KMS-11 (cell line): Measurements from ENCODE around the gene ANKRD36.
"Not testable (repeated sequence)": the region's sequence is repeated elsewhere in the genome, so short reads cannot be mapped to it uniquely, and the experiment has no call there.

Experiments used
- H2AFZ ChIP-seq: fragments of 200-600 bp; sonication (generic); 2 replicates; pipeline ENCODE4 v1.6.1; 2016; ENCODE audit warnings: antibody characterized with exemption, mixed run types, low read depth
- H3K27ac ChIP-seq: fragments of 200-600 bp; sonication (generic); 2 replicates; pipeline ENCODE4 v1.6.1; 2016; ENCODE audit warnings: mild to moderate bottlenecking, mixed run types
- H3K27me3 ChIP-seq: fragments of 200-600 bp; sonication (generic); 2 replicates; pipeline ENCODE4 v1.6.1; 2017; ENCODE audit warnings: mild to moderate bottlenecking, low read depth, mixed run types, moderate library complexity; ENCODE audit not compliant: insufficient read depth
- H3K36me3 ChIP-seq: fragments of 200-600 bp; sonication (generic); 2 replicates; pipeline ENCODE4 v1.6.1; 2017; ENCODE audit warnings: mild to moderate bottlenecking, mixed run types; ENCODE audit not compliant: insufficient read depth
- H3K4me1 ChIP-seq: fragments of 200-600 bp; sonication (generic); 2 replicates; pipeline ENCODE4 v1.6.1; 2016; ENCODE audit warnings: mild to moderate bottlenecking, low read depth, mixed run types; ENCODE audit not compliant: poor library complexity, severe bottlenecking
- H3K4me2 ChIP-seq: fragments of 200-600 bp; sonication (generic); 2 replicates; pipeline ENCODE4 v1.7.0; 2016; ENCODE audit warnings: mild to moderate bottlenecking, mixed run types
- H3K4me3 ChIP-seq: fragments of 200-600 bp; sonication (generic); IDR thresholded peaks from 2 replicates; pipeline ENCODE4 v1.6.1; 2017; ENCODE audit warnings: low read depth, low read length, mixed read lengths; ENCODE audit not compliant: insufficient read depth
- H3K79me2 ChIP-seq: fragments of 200-600 bp; sonication (generic); 2 replicates; pipeline ENCODE4 v1.6.1; 2016; ENCODE audit warnings: low read depth, mixed run types; ENCODE audit not compliant: insufficient read depth
- H3K9ac ChIP-seq: fragments of 200-600 bp; sonication (generic); 2 replicates; pipeline ENCODE4 v1.6.1; 2016; ENCODE audit warnings: mild to moderate bottlenecking, mixed run types
- H4K20me1 ChIP-seq: fragments of 200-600 bp; sonication (generic); 2 replicates; pipeline ENCODE4 v1.6.1; 2016; ENCODE audit warnings: mild to moderate bottlenecking, mixed run types; ENCODE audit not compliant: insufficient read depth
- TF ChIP-seq, protein P1 (sequence below): fragments of 200-600 bp; sonication (generic); conservative IDR thresholded peaks from 2 replicates; pipeline ENCODE4 v1.6.1; 2017; ENCODE audit warnings: low read depth, mild to moderate bottlenecking, antibody characterized with exemption, low read length, moderate library complexity, mixed read lengths

ANKRD36 gene

DNA sequence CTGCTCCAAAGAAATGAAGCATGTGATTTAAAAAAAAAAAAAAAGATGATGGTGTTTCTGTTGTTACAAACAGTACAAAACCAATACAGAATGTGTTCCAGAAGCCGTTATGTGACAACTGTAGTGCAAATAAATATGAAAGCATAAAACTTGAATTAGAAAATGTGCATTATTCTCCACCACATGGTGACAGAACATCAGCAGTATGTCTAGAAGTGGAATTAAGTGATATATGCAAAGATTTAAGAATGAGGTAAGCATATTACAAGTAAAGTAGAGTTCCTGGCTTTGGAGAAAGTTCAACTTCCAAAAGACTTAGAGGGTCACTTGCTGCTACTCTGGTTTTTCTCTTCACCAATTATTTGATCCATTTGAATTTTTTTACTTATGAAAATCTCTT lies 120.0 kb downstream of the ANKRD36 start:
- H3K27ac ChIP-seq, H3K4me2 ChIP-seq, H3K9ac ChIP-seq, H3K4me3 ChIP-seq, H2AFZ ChIP-seq, H3K4me1 ChIP-seq, H3K36me3 ChIP-seq, H3K27me3 ChIP-seq, H3K79me2 ChIP-seq, H4K20me1 ChIP-seq: not testable (repeated sequence)

DNA sequence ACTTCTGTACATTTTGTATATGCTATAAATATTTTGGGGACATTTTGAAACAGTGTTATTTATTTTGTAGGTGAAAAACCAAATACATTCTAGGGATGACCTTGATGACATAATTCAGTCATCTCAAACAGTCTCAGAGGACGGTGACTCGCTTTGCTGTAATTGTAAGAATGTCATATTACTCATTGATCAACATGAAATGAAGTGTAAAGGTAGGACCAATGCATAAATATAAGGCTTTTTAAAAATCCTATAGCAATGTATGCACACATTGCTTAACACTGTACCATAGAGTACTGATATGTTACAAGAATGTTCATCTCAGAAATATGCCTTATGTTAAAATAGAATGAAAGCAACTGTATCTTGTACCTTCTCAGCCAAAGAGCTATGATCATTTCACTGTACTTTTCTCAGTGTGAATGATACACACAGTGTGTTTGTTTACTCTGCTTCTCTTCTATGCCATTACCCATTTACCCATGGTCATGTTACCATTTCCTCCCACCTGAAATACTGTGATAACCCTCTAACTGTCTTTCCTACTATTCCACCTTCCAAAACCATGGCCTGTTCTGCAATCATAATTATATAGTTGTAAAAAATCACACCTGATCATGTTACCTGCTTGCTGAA lies 120.8 kb downstream of the ANKRD36 start:
- H3K9ac ChIP-seq, H3K27ac ChIP-seq, H3K27me3 ChIP-seq, H3K36me3 ChIP-seq, H3K4me1 ChIP-seq, H2AFZ ChIP-seq, H4K20me1 ChIP-seq, H3K4me3 ChIP-seq, H3K4me2 ChIP-seq, H3K79me2 ChIP-seq: not testable (repeated sequence)

DNA sequence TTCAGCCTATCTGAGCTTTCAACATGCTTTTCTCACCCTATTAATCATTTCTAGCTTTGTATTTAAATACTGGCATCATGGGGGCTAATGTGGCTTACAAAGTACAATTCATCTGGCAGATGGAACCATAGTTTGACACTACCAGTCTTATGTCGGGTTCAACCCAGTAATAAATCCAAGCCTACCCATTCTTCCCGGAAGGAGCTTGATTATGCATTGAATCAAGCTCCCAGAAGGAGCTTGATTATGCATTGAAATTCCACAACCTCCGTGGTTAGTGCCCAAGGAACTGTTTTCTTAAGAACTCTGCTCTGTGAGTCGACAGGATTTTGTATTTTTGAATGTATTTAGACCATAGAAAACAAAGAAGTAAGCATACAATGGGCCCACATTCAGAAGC lies 148.2 kb downstream of the ANKRD36 start:
- not testable (repeated sequence) for H3K4me1 ChIP-seq, H3K27ac ChIP-seq, H3K4me2 ChIP-seq, H3K4me3 ChIP-seq, H2AFZ ChIP-seq, H3K9ac ChIP-seq, H3K27me3 ChIP-seq, H4K20me1 ChIP-seq, H3K36me3 ChIP-seq, H3K79me2 ChIP-seq

DNA sequence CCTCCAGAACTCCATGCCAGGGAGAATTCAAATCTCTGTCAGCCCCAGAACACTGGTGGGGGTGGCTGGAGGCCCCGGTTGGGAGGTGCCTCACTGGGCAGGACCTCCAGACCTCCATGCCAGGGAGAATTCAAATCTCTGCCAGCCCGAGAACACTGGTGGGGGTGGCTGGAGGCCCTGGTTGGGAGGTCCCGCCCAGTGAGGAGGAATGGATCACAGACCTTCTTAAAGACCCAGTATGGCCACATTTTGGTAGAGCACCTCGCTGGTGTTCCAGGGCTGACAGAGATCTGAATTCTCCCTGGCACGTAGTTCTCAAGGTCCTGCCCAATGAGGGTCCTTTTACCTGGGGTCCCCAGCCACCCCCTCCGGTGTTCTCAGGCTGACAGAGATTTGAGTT lies 153.5 kb downstream of the ANKRD36 start:
- H3K27ac ChIP-seq, H3K4me3 ChIP-seq, H3K36me3 ChIP-seq, H3K9ac ChIP-seq, H4K20me1 ChIP-seq, H3K79me2 ChIP-seq, H3K4me1 ChIP-seq, H3K4me2 ChIP-seq, H3K27me3 ChIP-seq, H2AFZ ChIP-seq: not testable (repeated sequence)

DNA sequence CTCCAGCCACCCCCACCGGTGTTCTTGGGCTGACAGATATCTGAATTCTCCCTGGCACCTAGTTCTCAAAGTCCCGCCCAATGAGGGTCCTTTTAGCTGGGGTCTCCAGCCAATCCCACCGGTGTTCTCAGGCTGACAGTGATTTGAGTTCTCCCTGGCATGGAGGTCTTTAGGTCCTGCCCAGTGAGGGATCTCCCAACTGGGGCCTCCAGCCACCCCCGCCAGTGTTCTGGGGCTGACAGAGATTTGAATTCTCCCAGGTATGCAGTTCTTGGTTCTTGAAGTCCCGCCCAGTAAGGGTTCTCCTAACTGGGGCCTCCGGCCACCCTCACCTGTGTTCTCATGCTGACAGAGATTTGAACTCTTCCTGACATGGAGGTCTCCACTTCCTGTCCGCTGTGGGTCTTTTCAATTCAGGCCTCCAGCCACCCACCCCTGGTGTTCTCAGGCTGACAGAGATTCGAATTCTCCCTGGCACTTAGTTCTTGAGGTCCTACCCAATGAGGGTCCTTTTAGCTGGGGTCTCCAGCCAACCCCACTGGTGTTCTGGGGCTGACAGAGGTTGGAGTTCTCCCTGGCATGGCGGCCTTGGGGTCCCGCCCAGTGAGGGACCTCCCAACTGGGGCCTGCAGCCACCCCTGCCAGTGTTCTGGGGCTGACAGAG lies 154.6 kb downstream of the ANKRD36 start:
- no peak overlapping the region for H3K9ac ChIP-seq
- H4K20me1 ChIP-seq: no peaks in the 10 kb centered on the region
- H3K4me1 ChIP-seq: no peaks in the 10 kb centered on the region
- H3K27ac ChIP-seq: no peak overlapping the region
- H3K79me2 ChIP-seq: no peaks in the 10 kb centered on the region
- no peaks in the 10 kb centered on the region for H3K36me3 ChIP-seq
- H3K4me2 ChIP-seq: no peak overlapping the region
- no peak overlapping the region for H3K4me3 ChIP-seq
- no peak overlapping the region for H2AFZ ChIP-seq
- TF ChIP-seq, protein P1, sequence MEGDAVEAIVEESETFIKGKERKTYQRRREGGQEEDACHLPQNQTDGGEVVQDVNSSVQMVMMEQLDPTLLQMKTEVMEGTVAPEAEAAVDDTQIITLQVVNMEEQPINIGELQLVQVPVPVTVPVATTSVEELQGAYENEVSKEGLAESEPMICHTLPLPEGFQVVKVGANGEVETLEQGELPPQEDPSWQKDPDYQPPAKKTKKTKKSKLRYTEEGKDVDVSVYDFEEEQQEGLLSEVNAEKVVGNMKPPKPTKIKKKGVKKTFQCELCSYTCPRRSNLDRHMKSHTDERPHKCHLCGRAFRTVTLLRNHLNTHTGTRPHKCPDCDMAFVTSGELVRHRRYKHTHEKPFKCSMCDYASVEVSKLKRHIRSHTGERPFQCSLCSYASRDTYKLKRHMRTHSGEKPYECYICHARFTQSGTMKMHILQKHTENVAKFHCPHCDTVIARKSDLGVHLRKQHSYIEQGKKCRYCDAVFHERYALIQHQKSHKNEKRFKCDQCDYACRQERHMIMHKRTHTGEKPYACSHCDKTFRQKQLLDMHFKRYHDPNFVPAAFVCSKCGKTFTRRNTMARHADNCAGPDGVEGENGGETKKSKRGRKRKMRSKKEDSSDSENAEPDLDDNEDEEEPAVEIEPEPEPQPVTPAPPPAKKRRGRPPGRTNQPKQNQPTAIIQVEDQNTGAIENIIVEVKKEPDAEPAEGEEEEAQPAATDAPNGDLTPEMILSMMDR: no peak
- no peaks in the 10 kb centered on the region for H3K27me3 ChIP-seq

DNA sequence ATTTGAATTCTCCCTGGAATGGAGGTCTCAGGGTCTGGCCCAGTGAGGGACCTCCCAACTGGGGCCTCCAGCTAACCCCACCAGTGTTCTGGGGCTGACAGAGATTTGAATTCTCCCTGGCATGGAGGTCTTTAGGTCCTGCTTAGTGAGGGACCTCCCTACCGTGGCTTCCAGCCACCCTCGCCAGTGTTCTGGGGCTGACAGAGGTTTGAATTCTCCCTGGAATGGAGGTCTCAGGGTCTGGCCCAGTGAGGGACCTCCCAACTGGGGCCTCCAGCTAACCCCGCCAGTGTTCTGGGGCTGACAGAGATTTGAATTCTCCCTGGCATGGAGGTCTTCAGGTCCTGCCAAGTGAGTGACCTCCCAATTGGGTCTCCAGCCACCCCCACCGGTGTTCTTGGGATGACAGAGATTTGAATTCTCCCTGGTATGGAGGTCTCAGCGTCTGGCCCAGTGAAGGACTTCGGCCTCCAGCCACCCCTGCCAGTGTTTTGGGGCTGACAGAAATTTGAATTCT lies 155.2 kb downstream of the ANKRD36 start:
- not testable (repeated sequence) for H3K9ac ChIP-seq, H3K27ac ChIP-seq, H2AFZ ChIP-seq, H3K4me3 ChIP-seq, H4K20me1 ChIP-seq, H3K27me3 ChIP-seq, H3K79me2 ChIP-seq, H3K36me3 ChIP-seq, H3K4me2 ChIP-seq, H3K4me1 ChIP-seq

DNA sequence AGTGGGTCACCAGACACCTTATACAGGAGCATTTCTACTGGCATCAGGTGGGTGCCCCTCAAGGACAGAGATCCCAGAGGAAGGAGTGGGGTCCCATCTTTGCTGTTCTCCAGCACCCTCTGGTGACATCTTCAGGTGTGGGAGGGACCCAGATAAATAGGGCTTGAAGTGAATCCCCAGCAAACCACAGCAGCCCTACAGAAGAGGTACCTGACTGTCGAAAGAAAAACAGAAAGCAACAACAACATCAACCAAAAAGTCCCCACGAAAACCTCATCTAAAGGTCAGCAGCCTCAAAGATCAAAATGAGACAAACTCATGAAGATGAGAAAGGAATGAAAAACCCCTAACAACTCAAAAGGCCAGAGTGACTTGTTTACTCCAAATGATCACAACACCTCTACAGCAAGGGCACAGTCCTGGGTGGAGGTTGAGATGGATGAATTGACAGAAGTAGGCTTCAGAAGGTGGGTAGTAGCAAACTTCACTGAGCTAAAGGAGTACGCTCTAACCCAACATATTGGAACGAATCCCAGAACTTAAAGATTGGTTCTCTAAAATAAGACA lies 163.4 kb downstream of the ANKRD36 start:
- H3K36me3 ChIP-seq, H4K20me1 ChIP-seq, H3K79me2 ChIP-seq, H3K27ac ChIP-seq, H2AFZ ChIP-seq, H3K27me3 ChIP-seq, H3K4me3 ChIP-seq, H3K9ac ChIP-seq, H3K4me2 ChIP-seq, H3K4me1 ChIP-seq: not testable (repeated sequence)

DNA sequence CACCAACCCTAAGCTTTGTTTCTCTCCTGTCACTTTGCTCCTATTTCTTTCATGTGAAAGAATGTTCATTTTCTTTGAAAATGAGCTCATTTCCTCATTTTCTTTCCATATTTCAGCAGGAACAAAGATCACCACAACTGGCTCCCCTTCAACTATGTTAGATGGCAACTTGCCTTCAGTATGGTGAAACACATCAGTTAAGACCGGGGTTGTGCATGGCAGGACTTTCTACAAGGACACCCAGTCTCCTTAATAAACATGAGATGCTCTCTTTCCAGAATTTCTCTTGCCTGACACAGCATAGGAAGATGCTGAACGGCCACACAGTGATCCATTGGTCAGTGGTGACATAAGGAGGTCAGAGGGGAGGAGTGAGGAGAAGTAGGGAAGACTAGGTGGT lies 172.2 kb downstream of the ANKRD36 start:
- H3K27me3 ChIP-seq, H3K4me1 ChIP-seq, H3K79me2 ChIP-seq, H2AFZ ChIP-seq, H3K27ac ChIP-seq, H3K9ac ChIP-seq, H3K4me3 ChIP-seq, H3K36me3 ChIP-seq, H3K4me2 ChIP-seq, H4K20me1 ChIP-seq: not testable (repeated sequence)

DNA sequence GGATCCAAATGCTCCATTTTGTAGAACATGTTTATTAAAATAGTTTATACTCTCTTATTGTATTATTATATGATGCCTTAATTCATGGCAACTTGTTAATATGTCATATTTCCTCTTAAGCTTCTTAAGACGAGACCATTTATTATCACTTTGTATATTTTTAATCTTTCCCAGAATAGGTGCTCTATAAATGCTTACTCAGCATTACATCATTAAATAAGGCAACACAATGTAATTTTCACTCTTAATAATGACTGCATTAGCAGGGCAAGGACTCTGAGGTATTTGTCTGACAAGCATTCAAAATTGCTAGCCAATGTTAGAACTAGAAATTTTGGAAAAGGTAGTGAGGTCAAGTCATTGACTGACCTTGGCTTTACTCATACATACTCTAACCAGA lies 180.7 kb downstream of the ANKRD36 start:
- not testable (repeated sequence) for H2AFZ ChIP-seq, H3K27ac ChIP-seq, H4K20me1 ChIP-seq, H3K4me2 ChIP-seq, H3K4me1 ChIP-seq, H3K36me3 ChIP-seq, H3K79me2 ChIP-seq, H3K27me3 ChIP-seq, H3K9ac ChIP-seq, H3K4me3 ChIP-seq
